GM21723 (cell line): ENCODE results near the gene GUCA2A.

Experiments used
- ATAC-seq: cut with Tn5 transposase; IDR thresholded peaks from one replicate; pipeline ENCODE4 v1.9.1; 2021; ENCODE audit warnings: mild to moderate bottlenecking, moderate library complexity; ENCODE audit not compliant: unreplicated experiment

The GUCA2A gene

DNA sequence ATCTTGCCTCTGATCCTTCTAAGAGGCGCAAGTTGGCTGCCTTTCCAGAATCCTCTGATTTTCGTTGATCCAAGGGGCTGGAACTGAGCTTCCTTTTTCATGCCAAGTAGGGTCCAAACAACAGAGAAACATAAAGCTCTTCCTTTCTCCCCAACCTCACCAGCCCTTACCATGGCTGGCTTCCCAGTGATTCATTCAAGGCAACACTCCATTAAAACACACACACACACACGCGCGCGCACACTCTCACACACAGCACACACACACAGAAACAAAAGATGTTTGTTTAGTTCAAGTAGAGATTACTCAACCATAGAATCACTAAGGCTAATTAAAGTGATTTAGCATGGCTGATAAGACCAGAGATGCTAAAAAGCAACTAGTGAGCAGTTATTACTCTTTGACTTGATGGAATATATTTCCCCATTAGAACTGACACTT is 13.0 kb upstream of the GUCA2A start:
- no peak for ATAC-seq

DNA sequence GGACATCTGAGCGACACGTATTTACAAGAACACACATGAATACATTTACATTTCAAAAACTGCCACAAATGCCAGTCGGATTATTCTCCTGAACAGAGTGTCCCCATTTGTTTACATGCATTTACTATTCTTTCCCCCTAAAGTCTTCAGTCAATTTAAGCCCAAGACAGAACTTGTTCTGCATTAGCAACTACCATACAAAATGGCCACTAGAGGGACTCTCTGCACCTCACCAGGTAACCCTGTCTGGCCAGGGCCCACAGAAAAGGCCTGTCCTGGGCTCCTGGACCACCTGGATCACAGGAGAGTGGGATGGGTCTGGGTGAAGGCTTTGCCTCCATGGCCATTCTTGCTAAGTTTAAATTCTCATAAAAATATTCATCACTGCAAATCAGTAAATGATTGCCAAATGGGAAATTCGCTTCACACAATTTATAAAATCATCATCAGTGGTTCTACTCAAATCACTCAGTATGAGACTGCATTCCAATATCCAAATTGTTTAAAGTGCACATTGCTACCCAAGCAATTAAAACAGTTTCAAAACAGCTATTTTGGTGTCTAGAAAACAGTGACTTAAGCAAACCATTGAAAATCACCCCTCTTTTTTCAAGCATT is 12.5 kb upstream of the GUCA2A start:
- ATAC-seq: no peak

DNA sequence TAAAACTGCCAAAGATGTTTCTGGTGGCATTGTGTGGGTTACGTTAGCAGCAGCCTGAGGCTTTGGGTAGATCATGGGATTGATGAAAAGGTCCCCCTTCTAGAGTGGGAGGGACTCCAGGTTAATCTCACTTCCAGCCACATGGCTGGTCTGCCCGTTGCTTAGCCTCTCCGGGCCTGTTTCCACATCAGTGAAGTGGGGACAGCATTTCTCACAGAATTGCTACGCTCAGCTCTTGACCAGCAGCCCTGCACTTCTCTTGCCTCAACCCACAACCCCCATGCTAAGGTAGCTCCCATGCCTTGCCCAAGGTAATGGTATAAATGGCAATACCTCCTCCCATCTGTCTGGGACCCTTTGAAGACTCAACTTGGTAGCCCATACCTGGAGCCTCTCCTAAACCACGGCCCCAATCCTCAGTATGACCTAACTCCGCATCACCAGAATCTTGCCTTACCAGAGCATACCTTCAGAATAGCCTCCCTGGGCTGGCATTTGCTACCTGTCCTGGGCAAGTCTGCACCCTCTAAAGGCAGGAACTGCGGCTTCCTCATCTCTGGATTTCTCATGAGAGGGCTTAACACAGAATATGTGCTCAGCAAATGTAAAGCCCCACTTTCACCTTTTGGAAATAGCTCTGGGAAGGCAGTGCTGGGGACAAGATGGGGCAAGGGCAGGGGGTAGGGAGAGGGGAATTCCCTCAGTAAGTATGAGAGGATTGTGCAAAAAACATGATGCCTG is 10.9 kb upstream of the GUCA2A start:
- no peak for ATAC-seq

DNA sequence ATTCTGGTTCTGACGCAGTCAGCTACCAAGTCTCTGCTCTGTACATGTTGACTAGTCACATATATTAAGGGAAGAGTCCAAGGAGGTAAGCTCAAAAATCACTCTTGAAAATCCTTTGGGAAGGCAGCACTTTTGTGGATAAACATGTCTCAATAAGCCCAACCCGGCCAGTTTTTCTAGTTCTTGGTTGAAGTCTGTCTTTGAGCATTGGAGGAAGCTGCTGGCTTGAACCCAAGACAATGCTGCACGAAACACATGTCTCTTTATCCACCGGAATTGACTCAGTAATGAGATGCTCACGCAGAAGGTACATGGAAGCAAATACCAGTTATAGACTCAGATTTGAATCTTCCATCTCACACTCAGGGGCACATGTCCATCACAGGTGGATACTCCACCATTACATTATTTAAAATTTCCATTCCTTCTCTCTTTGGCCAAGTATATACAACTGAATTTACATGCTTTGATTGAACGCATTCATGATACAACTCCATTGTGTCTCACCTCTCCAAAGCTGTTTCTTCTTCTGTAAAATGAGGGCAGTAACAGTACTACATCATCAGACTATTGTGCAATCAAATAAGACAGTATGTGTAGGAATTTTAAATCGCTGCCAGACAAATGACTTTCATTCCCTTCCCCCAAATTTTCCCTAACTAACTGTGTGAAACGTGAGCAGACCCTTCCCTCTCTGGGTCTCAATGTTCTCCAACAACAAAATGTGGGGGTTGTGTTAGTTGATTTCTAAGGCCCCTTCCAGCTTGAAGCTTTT is 9.6 kb upstream of the GUCA2A start:
- ATAC-seq: no peak

DNA sequence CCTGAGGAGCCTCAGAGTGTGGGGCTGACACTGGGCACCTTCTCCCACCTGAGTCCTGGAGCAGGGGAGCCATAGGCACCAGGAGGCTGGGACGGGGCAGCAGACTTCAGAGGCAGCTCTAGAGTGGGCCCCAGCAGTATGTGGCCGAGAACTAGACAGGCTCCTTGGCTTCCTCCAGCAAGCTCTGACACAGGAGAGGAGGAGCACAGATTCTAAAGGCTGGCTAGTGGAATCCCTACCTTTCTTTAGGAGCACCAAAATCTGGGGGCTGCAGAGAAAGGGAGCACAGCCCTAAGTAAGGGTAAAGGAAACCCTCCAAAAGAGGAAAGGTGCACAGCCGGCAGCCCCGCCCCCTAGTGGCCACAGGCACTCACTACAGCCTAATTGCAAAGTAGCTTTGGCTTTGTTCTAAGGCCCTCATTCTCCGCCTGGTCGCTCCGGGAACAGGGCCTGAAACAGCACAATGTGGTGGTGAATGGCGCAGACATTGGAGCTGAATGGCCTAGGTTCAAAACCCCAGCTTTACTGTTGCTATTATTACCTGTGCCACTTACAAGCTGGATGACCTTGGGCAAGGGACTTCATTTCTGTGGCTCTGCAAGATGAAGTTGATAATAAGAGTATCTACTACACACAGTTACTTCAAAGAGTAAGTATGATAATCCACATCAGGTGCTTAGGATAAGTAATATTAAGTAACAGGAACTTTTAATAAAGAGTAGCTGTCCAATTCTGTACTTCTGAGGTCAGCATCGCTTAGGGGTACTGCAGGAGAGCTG is 8.8 kb upstream of the GUCA2A start:
- no peak for ATAC-seq

DNA sequence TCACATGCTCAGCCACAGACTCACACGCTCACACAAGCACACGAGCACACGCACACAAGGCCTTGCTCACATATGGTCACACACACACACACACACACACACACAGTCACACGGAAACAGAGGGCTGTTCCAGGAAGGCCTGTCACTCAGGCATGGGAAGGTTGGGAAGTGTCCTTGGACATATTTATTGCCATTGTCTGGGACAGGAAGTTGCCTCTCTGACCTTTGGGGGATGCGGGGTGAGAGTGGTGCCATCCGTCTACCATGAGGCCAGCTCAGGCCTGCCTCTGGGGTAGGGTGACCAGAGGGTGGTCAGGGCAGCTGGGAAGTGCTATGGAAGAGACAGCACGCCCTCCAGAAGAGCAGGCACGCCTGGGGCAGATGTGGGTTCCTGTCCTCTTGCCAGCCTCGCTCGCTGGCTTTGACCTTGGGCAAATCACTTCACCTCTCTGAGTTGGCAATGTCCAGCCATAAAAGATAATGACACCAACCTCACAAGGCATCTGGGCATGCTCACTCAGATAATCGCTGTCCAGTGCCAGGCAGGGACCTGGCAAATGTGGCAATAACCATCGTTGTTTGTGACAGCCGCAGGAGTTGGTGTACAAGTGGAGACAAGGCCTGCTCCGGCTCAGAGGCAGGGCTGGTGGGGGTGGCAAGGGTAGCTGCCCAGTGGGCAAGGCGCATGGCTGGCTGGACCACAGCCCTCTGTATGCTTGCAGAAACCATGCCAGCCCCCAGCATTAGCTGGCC is 8.0 kb upstream of the GUCA2A start:
- ATAC-seq: no peak

DNA sequence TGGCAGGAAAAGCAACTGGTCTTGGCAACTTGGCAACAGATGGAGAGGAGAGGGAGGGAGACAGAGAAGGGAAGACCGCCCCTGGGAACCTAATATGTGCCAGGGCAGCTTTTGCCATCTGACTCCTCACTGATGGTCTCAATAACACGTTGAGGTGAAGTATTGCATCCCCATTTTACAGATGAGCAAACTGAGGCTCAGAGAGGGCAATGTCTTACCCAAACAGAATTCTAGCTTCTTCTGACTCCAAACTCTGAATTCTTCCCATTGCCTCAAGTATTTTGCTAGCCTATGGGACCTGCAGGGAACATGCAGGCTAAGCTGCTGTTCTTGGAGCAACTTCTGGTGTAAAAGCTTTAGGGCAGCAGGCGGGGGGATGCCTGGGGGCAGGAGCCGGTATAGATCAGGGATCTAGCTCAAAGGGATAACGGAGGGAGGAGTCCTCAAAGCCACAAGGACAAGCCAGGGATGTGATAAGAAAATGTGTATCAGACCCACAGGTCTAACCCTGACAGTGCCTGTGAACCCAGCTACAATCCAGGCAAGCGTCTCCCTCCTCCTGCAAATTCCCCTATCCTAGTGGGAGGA is 7.2 kb upstream of the GUCA2A start:
- ATAC-seq: no peak

DNA sequence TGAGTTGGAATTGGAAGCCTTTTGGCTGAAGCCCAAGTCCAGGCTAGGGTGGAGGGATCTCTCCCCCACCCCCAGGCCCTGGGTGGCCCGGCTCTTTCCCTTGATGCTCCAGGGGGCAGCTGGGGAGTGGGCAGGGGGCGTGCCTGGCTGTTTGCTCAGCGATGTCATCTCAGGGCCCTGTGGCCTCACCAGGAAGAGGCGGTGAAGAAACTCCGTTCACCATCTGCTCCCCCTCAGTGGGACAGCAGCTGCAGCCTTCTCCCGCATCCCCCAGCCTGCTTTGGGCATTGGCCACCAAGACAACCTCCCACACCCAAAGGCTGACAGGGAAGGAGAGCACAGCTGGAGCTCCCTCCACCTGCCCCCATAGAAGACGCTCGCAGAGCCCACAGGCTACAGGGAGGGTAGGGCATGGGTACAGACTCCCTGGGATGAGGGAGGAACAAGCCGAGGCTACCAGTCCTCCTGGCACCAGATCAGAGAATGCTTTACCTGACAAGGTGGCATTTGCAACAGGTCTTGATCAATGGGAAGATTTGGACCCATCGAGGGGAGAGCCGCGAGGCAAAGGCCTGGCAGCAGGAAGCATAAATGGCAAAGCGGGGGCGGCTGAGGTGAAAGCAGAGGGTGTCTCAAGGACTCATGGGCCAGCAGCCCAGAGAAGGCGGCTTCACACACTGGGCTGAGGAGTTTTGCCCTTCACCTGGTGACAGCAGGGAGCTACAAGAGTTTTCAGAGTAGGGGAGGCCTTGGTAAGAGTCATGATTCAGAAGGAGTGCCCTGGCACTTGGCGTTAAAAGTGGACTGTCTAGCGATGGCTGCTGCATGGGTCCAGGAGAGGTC is 6.5 kb upstream of the GUCA2A start:
- no peak for ATAC-seq

DNA sequence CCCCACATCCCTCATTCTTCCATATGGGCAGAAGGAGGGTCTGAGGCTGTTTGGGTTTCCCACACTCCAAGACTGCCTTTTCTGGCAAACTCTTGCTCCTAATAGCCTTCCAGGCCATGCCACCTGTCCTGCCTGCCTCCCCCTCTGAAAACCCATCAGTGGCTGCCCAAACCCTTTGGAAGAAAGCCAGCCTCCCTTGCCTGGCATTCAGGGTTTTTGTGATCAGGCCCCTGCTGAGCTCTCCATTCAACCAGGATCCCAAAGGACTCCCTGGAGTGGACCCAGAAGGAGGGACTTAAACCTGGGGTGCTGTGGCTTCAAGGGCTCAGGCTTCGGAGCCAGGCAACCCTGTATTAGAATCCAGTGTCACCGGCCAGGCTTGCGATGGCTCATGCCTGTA is 4.2 kb upstream of the GUCA2A start:
- no peak for ATAC-seq

DNA sequence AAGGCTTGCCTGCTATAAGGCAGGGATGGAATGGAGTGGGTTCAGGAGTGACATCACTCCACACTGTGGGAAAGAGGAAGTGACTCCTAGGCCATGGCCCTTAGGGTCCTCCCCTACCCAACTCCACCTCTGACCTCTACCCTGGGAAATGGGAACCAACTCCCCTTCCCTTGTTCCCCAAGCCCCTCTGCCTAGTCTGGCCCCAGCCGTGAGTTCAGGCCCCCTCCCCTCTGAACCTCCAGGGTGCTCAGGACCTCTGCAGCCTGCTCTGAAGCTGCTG is 3.8 kb upstream of the GUCA2A start:
- ATAC-seq: no peak

DNA sequence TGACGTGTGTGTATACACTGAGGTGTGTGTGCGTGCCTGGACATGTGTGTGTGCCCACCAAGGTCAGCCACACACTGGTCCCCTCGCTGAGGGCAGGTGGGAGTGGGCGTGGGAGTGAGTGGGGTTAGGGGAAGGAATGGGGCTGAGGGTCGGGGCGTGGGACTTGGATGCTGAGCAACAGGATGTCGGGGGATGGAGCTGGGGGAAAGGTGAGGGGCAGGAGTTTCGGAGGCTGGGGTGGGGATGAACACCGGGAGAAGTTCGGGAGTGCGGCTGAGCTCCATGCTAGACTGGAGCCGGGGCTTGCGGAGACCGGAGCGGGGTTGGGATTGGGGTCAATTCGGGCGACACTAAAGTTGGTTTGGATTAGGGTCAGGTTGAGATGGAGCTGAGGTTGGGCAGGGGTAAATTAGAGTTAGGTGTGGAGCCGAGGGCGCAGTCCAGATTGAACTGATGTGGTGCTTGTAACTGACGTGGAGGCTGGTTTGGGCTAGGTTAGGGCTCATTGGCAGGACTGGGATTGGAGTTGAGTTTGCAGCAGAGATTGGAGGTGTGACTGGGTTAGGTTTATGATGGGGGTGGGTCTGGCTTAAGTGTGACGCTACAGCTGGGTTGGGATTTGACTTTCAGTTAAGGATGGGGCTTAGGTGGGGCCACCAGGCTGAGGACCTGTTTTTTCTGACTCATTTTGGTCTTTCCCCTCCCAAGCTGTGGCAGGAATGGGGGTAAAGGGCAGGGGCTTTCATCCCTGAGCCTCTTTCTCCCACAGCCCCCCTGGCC is 3.3 kb upstream of the GUCA2A start:
- no peak for ATAC-seq

DNA sequence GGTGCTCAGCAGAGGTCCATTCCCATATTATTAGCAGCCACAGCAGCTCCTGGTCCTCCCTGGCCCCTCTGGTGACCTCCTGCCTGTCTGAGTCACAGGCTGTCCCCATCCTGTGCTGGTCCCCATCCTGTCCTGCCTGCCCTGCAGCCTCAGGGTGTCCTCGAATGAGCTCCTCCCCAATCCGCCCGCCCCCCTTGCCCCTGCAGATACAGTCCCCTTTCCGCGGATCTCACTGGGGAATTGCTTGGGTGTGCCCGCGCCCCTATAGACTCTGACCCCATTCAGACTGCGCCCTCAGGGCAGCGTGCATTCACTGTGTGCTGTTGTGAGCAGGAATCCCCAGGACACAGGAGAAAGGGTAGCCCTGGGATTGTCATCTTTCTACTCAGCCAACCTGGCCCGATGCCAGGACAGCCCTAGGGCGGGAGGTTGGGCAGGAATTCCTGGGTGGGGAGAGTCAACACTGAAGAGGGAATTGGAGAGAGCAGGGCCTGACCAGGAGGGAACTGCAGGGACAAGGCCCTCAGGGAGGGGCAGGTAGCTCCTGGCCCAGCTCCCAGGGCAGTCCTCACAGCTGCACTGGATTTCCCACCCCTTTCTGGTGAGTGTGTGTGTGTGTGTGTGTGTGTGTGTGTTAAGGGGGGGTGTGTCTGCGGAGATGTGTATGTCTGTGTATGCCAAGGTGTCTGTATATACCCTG is 1.1 kb upstream of the GUCA2A start:
- no peak for ATAC-seq

DNA sequence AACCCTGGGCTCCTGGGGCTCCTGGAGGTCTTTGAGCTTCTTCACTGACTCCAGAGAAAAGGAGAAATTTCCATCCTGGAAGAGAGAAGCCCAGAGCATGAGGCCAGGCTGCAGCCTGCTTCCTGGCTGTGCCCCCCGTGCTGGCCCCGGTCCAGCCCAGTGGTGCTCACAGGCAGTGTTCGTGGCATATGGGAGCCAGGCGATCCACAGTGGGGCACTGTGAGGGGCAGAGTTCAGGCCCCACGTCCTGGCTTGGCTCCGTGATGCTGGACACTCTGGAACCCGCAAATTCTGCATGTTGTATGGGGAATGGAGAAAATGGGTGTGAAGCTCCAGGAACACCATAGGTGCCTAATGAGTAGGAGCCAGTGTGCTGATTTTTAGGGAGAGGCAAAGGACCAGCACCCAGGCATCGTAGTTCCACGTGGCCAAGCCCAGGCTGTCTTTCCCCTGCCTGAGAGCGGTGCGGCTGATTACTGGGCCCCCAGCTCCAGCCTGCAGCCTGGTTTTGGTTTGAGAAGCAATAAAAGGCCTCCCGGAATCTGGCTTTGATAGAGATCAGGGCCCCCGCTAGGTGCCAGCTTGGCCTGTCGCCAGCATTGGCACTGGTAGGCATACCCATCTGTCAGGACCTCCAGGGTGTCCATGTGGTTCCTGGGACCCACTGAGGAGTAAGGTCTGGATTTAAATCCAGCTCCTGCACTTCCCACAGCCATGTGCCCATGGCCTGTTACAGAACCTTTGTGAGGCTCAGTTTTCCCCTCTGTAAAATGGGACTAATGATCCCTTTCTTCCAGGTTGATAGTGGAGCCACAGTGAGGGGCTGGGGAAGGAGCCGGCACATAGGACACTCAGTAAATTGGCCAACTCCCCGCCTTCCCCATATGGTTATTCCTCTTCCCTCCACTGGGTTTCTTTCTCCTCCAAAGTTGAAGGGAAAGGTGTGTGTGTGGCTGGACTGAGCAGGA is 725 bp downstream of the GUCA2A start:
- no peak for ATAC-seq

DNA sequence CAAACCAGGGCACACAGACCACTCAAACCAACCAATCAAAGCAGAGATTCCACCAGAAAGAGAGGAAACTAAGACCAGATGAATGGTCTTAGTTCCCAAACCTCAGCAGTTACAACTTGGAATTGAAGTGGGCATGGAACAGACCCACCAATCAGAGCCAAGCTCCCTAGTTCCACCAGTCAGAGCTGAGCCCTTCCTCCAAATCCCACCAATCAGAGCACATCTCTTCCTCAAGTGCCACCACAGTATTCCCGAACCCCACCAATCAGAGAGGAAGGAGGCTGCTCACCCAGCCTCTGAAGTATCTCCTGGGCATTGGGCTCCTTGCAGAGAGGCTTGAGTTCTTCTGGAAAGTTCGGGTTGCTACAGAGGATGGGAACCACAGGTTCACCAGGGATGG is 1.4 kb downstream of the GUCA2A start:
- no peak for ATAC-seq

DNA sequence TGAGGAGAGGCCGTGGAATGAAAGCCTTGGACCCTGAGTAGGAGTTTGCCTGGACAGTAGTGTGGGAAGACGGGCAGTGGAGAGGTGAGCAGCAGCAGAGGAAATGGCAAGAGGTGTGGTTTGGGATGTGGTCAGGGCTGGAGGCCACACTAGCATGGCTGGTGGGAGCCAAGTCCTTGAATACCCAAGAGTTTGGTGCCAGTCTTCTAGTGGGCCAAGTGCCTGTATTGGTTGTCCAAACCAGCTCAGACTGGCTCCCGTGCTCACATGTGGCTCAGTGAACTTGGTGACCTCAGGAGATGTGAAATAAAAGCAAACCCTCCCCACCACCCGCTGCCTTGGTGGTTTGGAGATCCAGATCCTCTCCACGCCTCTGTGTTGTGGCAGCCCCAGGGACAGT is 2.4 kb downstream of the GUCA2A start:
- no peak for ATAC-seq

DNA sequence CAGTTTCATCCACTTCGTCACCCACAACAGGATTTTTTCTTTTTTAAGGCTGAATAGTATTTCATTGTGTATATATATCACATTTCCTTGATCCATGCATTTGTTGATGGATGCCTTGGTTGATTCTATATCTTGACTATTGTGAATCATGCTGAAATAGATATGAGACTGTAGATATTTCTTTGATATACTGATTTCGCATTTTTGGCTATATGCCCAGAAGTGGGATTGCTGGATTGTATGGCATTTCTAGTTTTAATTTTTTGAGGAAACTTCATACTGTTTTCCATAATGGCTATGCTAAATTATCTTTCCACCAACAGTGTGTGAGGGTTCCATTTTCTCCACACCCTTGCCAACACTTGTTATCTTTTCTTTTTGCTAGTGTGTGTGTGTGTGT is 6.4 kb downstream of the GUCA2A start:
- ATAC-seq: no peak

DNA sequence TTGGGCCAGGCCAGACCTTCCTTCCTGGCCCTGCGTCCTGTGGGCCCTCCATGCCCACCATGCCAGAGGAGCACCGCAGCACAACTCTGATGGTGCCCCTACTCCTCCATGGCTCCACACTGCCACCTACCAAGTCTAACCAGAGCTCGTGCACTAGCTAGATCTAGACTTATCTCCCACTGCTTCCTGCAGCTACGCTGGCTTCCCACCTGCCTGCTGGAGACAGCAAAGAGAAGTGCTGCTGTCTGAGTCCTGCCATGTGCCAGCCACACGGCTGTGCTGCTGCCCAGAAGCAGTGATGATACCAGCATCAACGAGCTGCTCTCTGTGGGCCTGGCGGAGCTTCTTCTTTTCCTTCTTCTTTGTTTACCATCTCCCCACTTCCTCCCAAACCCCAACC is 6.9 kb downstream of the GUCA2A start:
- ATAC-seq: no peak
